ENCODE data around the gene IL20. TPM values are rescaled to one million over a fixed set of nuclear protein-coding genes. Genes with fewer than 3 reads are reported as not detected.
A peak's percentile ranks its signal among the peaks of the same experiment; 100 is the strongest.

Gene IL20
- polyA plus RNA-seq, 2 of the 4 experiments (the other 2 are of a cell fraction), result 0.05 TPM; not detected in 1

- H3K4me3 ChIP-seq, result no peak overlapping the region
- no peak for FAIRE-seq
- 65% methylated on average over 5 of the region's 5 CpGs for WGBS (ENCODE audit: missing lambda C conversion rate)
- H3K4me1 ChIP-seq, result no peaks in the 10 kb centered on the region
- H3K27ac ChIP-seq, result no peak overlapping the region
- no peak for DNase-seq (ENCODE audit: low read depth in 1 of 2, low spot score in 1 of 2)
- no peak for ATAC-seq
- no peaks in the 10 kb centered on the region for H3K9me3 ChIP-seq
- ChIA-PET CTCF (interaction anchor here (1.6 kb wide), 1 partner anchor 89 kb away, joined by 3 read pairs; no protein-coding TSS in a partner anchor), POLR2A (no interaction called here)
- no peak overlapping the region for H3K4me2 ChIP-seq
- TF ChIP-seq CHD4 (IDR thresholded peaks at IDR 0.05; ENCODE audit: borderline replicate concordance) (no peak), HOXA7 (CRISPR knock-in tag; IDR thresholded peaks at IDR 0.05) (no peak), SREBF2 (IDR thresholded peaks at IDR 0.05) (no peak), ZC3H11A (IDR thresholded peaks at IDR 0.05) (no peak), RFX5 (IDR thresholded peaks at IDR 0.05) (no peak), RARB (CRISPR knock-in tag; IDR thresholded peaks at IDR 0.05) (no peak), USF2 (IDR thresholded peaks at IDR 0.05) (no peak)
Observed at GRCh38 chr1:206823727-206824126, 41.7 kb upstream of the IL20 start.

GRCh38 chr1:206824331-206824730 is 41.1 kb upstream of the IL20 start:
- Histone ChIP-seq H3K4me2 (no peak overlapping the region), H3K9me3 (no peaks in the 10 kb centered on the region)
- ATAC-seq, result no peak

GRCh38 chr1:206826394-206826793 is 39.0 kb upstream of the IL20 start:
- no peak for TF ChIP-seq PBX3 (IDR thresholded peaks at IDR 0.05)
- no peak for TF ChIP-seq ZNF302 (CRISPR knock-in tag; IDR thresholded peaks at IDR 0.05)
- TF ChIP-seq GATA3 (IDR thresholded peaks at IDR 0.05; ENCODE audit: borderline replicate concordance), result no peak
- no peak for TF ChIP-seq MAZ (IDR thresholded peaks at IDR 0.05; ENCODE audit: borderline replicate concordance, low read depth, low read length)
- no peak for TF ChIP-seq SREBF2 (IDR thresholded peaks at IDR 0.05)
- no peak for TF ChIP-seq MYC (IDR thresholded peaks at IDR 0.05; ENCODE audit: borderline replicate concordance, low read length)
- TF ChIP-seq CEBPB (IDR thresholded peaks at IDR 0.05), result no peak
- no peak for TF ChIP-seq FOSB (CRISPR knock-in tag; IDR thresholded peaks at IDR 0.05)
- no peak for TF ChIP-seq BHLHE40 (IDR thresholded peaks at IDR 0.05; ENCODE audit: low read depth, low read length)
- Histone ChIP-seq H3K4me1 (no peaks in the 10 kb centered on the region), H3K9me3 (no peaks in the 10 kb centered on the region), H3K4me3 (no peak overlapping the region), H3K27ac (0 out of 6 replicates have a peak overlapping the region, but pooled peaks of 1 of the 2 experiments have one; percentile 23), H3K4me2 (no peak overlapping the region)
- ATAC-seq (no peak), DNase-seq (ENCODE audit: low read depth in 1 of 2, low spot score in 1 of 2) (no peak), FAIRE-seq (no peak)
- 63% methylated on average over 4 of the region's 4 CpGs for WGBS (ENCODE audit: missing lambda C conversion rate)
- POLR2A ChIA-PET, result no interaction called here
- CTCF ChIA-PET, result interaction anchor here (1.1 to 1.5 kb wide), 3 partner anchors 85 to 155 kb away, joined by 4 read pairs; no protein-coding TSS in a partner anchor

More at GRCh38 chr1:206824331-206824730, 41.1 kb upstream of the IL20 start:
- ChIA-PET POLR2A (no interaction called here), CTCF (interaction anchor here (1.6 kb wide), 1 partner anchor 88 kb away, joined by 3 read pairs; no protein-coding TSS in a partner anchor)
- WGBS (ENCODE audit: missing lambda C conversion rate), result 42% methylated on average over 3 of the region's 3 CpGs
- FAIRE-seq, result no peak
- no peak for DNase-seq (ENCODE audit: low read depth in 1 of 2, low spot score in 1 of 2)
- Histone ChIP-seq H3K4me1 (no peaks in the 10 kb centered on the region), H3K4me3 (no peak overlapping the region), H3K27ac (no peak overlapping the region)
- TF ChIP-seq MAZ (IDR thresholded peaks at IDR 0.05; ENCODE audit: borderline replicate concordance, low read depth, low read length), result no peak

- no peak for ATAC-seq
- no peak for TF ChIP-seq ATOH8 (CRISPR knock-in tag; IDR thresholded peaks at IDR 0.05; ENCODE audit: low read depth)
- TF ChIP-seq RFX5 (IDR thresholded peaks at IDR 0.05), result no peak
- no peak for TF ChIP-seq USF2 (IDR thresholded peaks at IDR 0.05)
- no peak for TF ChIP-seq JUN (IDR thresholded peaks at IDR 0.05)
- TF ChIP-seq CBX8 (IDR thresholded peaks at IDR 0.05), result no peak
- no peak for TF ChIP-seq MAFK (IDR thresholded peaks at IDR 0.05; ENCODE audit: partially characterized antibody)
- no peak for TF ChIP-seq PBX3 (IDR thresholded peaks at IDR 0.05)
- TF ChIP-seq HES2 (IDR thresholded peaks at IDR 0.05), result no peak
- no peak for TF ChIP-seq JUNB (IDR thresholded peaks at IDR 0.05)
- no peak for TF ChIP-seq KDM5A (IDR thresholded peaks at IDR 0.05)
- TF ChIP-seq RCOR1 (IDR thresholded peaks at IDR 0.05; ENCODE audit: low read depth, low read length), result no peak
- 100% methylated on average over 1 of the region's 1 CpG for WGBS (ENCODE audit: missing lambda C conversion rate)
- H3K4me1 ChIP-seq, result no peaks in the 10 kb centered on the region
- ChIA-PET POLR2A (no interaction called here), CTCF (no interaction called here)
- no peak overlapping the region for H3K4me3 ChIP-seq
- H3K4me2 ChIP-seq, result no peak overlapping the region
- no peak overlapping the region for H3K27ac ChIP-seq
- no peak for FAIRE-seq
- H3K9me3 ChIP-seq, result no peaks in the 10 kb centered on the region
- DNase-seq (ENCODE audit: low read depth in 1 of 2, low spot score in 1 of 2), result no peak
Observed at GRCh38 chr1:206828061-206828460, 37.4 kb upstream of the IL20 start.
